ENCODE measurements around the gene CUZD1. TPM values are rescaled to one million over a fixed set of nuclear protein-coding genes. Genes with fewer than 3 reads are reported as not detected.

CUZD1 gene
- polyA plus RNA-seq, 1 of the 3 experiments (the other 2 are of a cell fraction): 0.89 TPM

- ChIA-PET POLR2A (no interaction called here), CTCF (no interaction called here)
- DNase-seq: no peak
- Histone ChIP-seq H3F3A (replicated peaks; ENCODE audit: insufficient read depth) (no peaks in the 10 kb centered on the region), H3K9ac (no peak overlapping the region), H3K9me3 (no peaks in the 10 kb centered on the region), H3K4me1 (ENCODE audit: control insufficient read depth in 1 of 2, insufficient read depth in 2 of 2, low read depth in 1 of 2, low read length in 1 of 2) (peaks cover 0 to 8% of the 10 kb centered on the region in 2 experiments; a peak in 1 of 4 replicates), H3K79me2 (ENCODE audit: insufficient read depth) (no peaks in the 10 kb centered on the region), H3K27me3 (ENCODE audit: insufficient read depth) (no peaks in the 10 kb centered on the region), H3K9me2 (no peaks in the 10 kb centered on the region), H3K4me2 (no peak overlapping the region), H3K36me3 (replicated peaks in 1 of 2; ENCODE audit: control insufficient read depth in 1 of 2, insufficient read depth in 2 of 2, low read length in 1 of 2) (no peaks in the 10 kb centered on the region), H3K27ac (ENCODE audit: low read depth in 2 of 2, low read length in 1 of 2) (no peak overlapping the region), H2AFZ (ENCODE audit: low read depth) (no peak overlapping the region), H4K20me1 (ENCODE audit: insufficient read depth) (no peaks in the 10 kb centered on the region), H3K4me3 (ENCODE audit: low read depth in 2 of 2, low read length in 1 of 2) (no peak overlapping the region)
- WGBS (ENCODE audit: low lambda C conversion rate): 86% methylated on average over 1 of the region's 1 CpG
- TF ChIP-seq CHD2 (IDR thresholded peaks at IDR 0.05; ENCODE audit: low read length, partially characterized antibody): no peak
- TF ChIP-seq SMC3 (IDR thresholded peaks at IDR 0.05; ENCODE audit: low read depth, low read length): no peak
- no peak for TF ChIP-seq NRF1 (IDR thresholded peaks at IDR 0.05; ENCODE audit: low read depth, low read length)
- TF ChIP-seq YY1 (IDR thresholded peaks at IDR 0.05; ENCODE audit: low read depth): no peak
- TF ChIP-seq, protein P1, sequence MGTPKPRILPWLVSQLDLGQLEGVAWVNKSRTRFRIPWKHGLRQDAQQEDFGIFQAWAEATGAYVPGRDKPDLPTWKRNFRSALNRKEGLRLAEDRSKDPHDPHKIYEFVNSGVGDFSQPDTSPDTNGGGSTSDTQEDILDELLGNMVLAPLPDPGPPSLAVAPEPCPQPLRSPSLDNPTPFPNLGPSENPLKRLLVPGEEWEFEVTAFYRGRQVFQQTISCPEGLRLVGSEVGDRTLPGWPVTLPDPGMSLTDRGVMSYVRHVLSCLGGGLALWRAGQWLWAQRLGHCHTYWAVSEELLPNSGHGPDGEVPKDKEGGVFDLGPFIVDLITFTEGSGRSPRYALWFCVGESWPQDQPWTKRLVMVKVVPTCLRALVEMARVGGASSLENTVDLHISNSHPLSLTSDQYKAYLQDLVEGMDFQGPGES (IDR thresholded peaks at IDR 0.05; ENCODE audit: low read depth, low read length): no peak
- TF ChIP-seq POLR2AphosphoS5 (IDR thresholded peaks at IDR 0.05; ENCODE audit: low read depth, low read length): no peak
- TF ChIP-seq GATA2 (CRISPR knock-in tag; IDR thresholded peaks at IDR 0.05): no peak
- no peak for TF ChIP-seq FOXM1 (IDR thresholded peaks at IDR 0.05; ENCODE audit: low read depth)
- no peak for TF ChIP-seq ELF1 (IDR thresholded peaks at IDR 0.05)
- TF ChIP-seq, protein P2, sequence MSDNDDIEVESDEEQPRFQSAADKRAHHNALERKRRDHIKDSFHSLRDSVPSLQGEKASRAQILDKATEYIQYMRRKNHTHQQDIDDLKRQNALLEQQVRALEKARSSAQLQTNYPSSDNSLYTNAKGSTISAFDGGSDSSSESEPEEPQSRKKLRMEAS (IDR thresholded peaks at IDR 0.05; ENCODE audit: low read depth): no peak
These were observed 38.5 kb upstream of the CUZD1 start for GRCh38 chr10:122884166-122884565.

DNA sequence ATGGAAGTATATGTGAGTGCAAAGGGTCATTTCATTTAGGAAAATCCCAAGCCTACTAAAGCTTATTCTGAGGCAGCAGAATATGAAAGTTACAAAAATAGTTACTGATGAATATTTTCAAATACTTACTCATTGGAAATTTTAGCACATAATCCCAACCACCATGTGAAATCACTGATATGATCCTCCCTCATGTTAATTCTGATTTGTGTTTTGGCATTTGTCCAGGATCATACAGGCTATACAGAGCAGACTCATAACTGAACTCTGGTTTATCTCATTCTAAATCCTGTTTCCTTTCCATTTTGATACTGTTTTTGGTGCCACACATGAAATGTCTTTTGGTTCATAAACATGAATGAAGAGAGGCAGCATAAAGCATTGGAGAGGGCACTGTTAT lies 37.1 kb upstream of the CUZD1 start:
- H3K9me3 ChIP-seq: no peaks in the 10 kb centered on the region
- H3K4me2 ChIP-seq: no peak overlapping the region
- no peak overlapping the region for H3K9ac ChIP-seq
- H3K27ac ChIP-seq (ENCODE audit: low read depth in 2 of 2, low read length in 1 of 2): no peak overlapping the region; a peak in 1 of 4 replicates
- no peaks in the 10 kb centered on the region for H3K27me3 ChIP-seq (ENCODE audit: insufficient read depth)
- POLR2A ChIA-PET: no interaction called here
- peaks cover 0 to 12% of the 10 kb centered on the region in 2 experiments; a peak in 2 of 4 replicates for H3K4me1 ChIP-seq (ENCODE audit: control insufficient read depth in 1 of 2, insufficient read depth in 2 of 2, low read depth in 1 of 2, low read length in 1 of 2)
- TF ChIP-seq USF1 (IDR thresholded peaks at IDR 0.05; ENCODE audit: borderline replicate concordance, low read depth) (no peak), GATA2 (CRISPR knock-in tag; IDR thresholded peaks at IDR 0.05) (0 out of 2 replicates have a peak, but pooled peaks have one; percentile 13), EP300 (IDR thresholded peaks at IDR 0.05; ENCODE audit: borderline replicate concordance in 1 of 2, low read depth in 1 of 2, low read length in 1 of 2) (peak in 1 of 2 experiments; percentile 12; a peak in 1 of 4 replicates)
- H3K9me2 ChIP-seq: no peaks in the 10 kb centered on the region
- DNase-seq: peak; percentile 31
- no peaks in the 10 kb centered on the region for H4K20me1 ChIP-seq (ENCODE audit: insufficient read depth)
- H3F3A ChIP-seq (replicated peaks; ENCODE audit: insufficient read depth): no peaks in the 10 kb centered on the region
- H3K79me2 ChIP-seq (ENCODE audit: insufficient read depth): peaks cover 13% of the 10 kb centered on the region
- no peak overlapping the region for H3K4me3 ChIP-seq (ENCODE audit: low read depth in 2 of 2, low read length in 1 of 2)
- H2AFZ ChIP-seq (ENCODE audit: low read depth): no peak overlapping the region
- H3K36me3 ChIP-seq (replicated peaks in 1 of 2; ENCODE audit: control insufficient read depth in 1 of 2, insufficient read depth in 2 of 2, low read length in 1 of 2): no peaks in the 10 kb centered on the region
- CTCF ChIA-PET: no interaction called here

All from SK-N-SH (cell line).